Glutamatergic neuron (in vitro differentiated cells): ENCODE measurements around the gene NXF1. TPM values are rescaled to one million over a fixed set of nuclear protein-coding genes. Genes with fewer than 3 reads are reported as not detected.

ENCODE experiments used
- DNase-seq: peaks from one replicate; pipeline ENCODE4 v3.0.0; 2022
- H3K27ac Mint-ChIP-seq: one replicate; pipeline ENCODE4 v1.8.0; 2020; ENCODE audit warnings: mild to moderate bottlenecking, mixed read lengths, inconsistent platforms; ENCODE audit not compliant: unreplicated experiment
- H3K27me3 Mint-ChIP-seq: one replicate; pipeline ENCODE4 v1.8.0; 2020; ENCODE audit warnings: mild to moderate bottlenecking, moderate library complexity, mixed read lengths, inconsistent platforms; ENCODE audit not compliant: unreplicated experiment
- H3K36me3 Mint-ChIP-seq: one replicate; pipeline ENCODE4 v1.8.0; 2020; ENCODE audit warnings: mild to moderate bottlenecking, mixed read lengths, inconsistent platforms; ENCODE audit not compliant: unreplicated experiment
- H3K4me1 Mint-ChIP-seq: one replicate; pipeline ENCODE4 v1.8.0; 2020; ENCODE audit warnings: mild to moderate bottlenecking, low read depth, mixed read lengths, inconsistent platforms; ENCODE audit not compliant: unreplicated experiment
- H3K4me3 Mint-ChIP-seq: one replicate; pipeline ENCODE4 v1.8.0; 2020; ENCODE audit warnings: mild to moderate bottlenecking, mixed read lengths, inconsistent platforms; ENCODE audit not compliant: unreplicated experiment
- H3K9me3 Mint-ChIP-seq: one replicate; pipeline ENCODE4 v1.8.0; 2020; ENCODE audit warnings: mild to moderate bottlenecking, moderate library complexity, mixed read lengths, inconsistent platforms; ENCODE audit not compliant: unreplicated experiment
- long read RNA-seq: library from polyadenylated mRNA; unstranded; transcript quantifications from one replicate; pipeline ENCODE4 v2.0.0, GENCODE V29; 2020; ENCODE audit not compliant: unreplicated experiment
- total RNA-seq: library from RNA; stranded (reverse); fragmentation: NEBNext Ultra II Directional; extraction: Animal tissue kit (Norgen Biotek cat#: 25700); gene quantifications from one replicate; pipeline ENCODE4 v1.2.1, GENCODE V29; 2021; ENCODE audit not compliant: unreplicated experiment
- TF ChIP-seq, protein P1 (sequence below): fragments of 200-600 bp; sonication (generic); IDR thresholded peaks from one replicate; pipeline ENCODE4 v1.5.0; 2021; ENCODE audit not compliant: partially characterized antibody, unreplicated experiment

The NXF1 gene
- 104 TPM for total RNA-seq
- long read RNA-seq, transcript NXF1-201 (21 exons, 2,346 nt) = major isoform, 26 of 33 reads
- long read RNA-seq, partial matches to known transcripts = 2 of 33 reads
- long read RNA-seq, other reads (novel, unspliced or antisense) = 3 of 33 reads

DNA sequence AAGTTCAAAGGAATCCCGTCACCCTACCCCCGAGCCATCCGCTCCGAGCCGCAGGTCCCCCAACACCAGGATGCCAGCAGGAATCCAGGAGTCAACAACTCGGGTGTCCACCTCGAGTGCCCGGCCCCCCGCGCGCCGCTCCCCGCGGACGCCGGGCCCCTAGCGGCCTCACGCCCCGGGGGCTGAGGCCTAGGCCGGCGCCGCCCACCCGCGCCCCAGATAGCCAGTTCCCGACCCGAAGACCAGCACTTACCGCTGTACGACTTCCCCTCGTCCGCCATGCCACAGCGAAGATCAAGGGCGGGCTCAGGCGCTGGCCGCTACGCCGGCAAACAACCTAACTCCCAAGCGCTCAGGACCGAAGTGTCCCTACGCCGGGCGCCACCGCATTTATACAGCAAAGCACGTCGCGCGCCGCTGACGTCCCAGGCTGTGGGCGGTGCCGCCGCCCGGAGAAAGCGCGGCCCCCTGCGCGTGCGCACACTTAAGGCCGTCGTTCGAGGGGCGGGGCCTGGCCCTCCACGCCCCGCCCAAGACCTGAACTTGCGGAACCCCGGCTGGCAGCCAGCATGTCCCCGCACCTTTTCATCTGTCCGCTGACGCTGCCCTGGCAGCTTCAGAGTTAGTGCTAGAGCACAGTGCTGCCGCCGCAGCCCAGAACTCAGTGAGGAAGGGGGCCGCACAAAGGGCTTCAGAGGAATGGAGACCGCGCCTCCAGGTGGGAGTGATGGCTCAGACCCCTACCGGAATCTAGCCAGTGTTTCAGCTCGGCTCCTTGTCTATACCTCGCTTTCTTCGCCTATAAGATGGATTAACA is at the start of gene NXF1:
Gene NXF1, minus strand, starts transcription at position 365 of the 817 bp plus-strand sequence. Its CDS starts 84 bp downstream, at position 281.
- TF ChIP-seq, protein P1, sequence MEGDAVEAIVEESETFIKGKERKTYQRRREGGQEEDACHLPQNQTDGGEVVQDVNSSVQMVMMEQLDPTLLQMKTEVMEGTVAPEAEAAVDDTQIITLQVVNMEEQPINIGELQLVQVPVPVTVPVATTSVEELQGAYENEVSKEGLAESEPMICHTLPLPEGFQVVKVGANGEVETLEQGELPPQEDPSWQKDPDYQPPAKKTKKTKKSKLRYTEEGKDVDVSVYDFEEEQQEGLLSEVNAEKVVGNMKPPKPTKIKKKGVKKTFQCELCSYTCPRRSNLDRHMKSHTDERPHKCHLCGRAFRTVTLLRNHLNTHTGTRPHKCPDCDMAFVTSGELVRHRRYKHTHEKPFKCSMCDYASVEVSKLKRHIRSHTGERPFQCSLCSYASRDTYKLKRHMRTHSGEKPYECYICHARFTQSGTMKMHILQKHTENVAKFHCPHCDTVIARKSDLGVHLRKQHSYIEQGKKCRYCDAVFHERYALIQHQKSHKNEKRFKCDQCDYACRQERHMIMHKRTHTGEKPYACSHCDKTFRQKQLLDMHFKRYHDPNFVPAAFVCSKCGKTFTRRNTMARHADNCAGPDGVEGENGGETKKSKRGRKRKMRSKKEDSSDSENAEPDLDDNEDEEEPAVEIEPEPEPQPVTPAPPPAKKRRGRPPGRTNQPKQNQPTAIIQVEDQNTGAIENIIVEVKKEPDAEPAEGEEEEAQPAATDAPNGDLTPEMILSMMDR = no peak
- Mint-ChIP-seq H3K9me3 (peaks cover 11% of the 10 kb centered on the region), H3K27ac (peak within 1 kb of the TSS; percentile 97), H3K36me3 (no peaks in the 10 kb centered on the region), H3K4me1 (peaks cover 14% of the 10 kb centered on the region), H3K27me3 (peaks cover 7% of the 10 kb centered on the region), H3K4me3 (peak within 1 kb of the TSS; percentile 99)
- peak; percentile 96 for DNase-seq

DNA sequence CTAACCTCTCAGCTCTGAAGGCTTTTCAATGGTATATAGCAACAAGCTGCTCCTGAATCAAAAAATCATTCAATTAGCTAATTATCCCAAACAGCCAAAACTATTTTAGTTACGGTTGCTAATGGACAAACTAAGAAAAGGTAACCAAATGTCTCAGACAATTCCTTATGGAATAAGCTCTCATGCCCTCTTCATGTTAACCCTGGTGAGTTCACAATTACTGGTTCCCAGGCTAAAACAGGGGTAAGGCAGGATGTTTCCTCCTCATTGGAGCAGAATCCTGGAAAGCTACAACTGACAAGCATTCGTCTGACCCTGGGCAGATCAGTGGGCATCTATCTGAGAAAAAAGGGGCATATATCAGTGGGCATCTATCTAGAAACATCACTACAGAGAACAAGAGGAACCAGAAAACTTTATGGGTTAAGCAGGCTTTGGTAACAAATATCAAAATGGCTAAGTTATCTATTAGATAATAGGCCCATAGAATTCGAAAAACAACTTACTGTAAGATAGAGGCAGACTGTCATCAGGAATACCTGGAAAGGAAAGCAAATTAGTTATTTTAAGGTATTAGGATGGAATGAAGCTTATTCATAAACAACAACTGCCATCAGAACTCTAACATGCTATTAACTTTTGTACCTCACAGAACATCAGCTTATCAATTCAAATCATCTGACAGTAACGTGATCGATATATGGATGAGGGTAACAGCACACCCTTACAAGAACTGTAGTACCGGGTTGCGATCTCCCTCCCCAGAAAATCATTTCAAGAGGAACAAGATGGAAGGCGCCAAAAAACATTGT is 49.0 kb upstream of the NXF1 start:
- peaks cover 16% of the 10 kb centered on the region for H3K27me3 Mint-ChIP-seq
- H3K9me3 Mint-ChIP-seq = peaks cover 19% of the 10 kb centered on the region
- DNase-seq = no peak
- peaks cover 24% of the 10 kb centered on the region for H3K4me1 Mint-ChIP-seq
- H3K36me3 Mint-ChIP-seq = peaks cover 3% of the 10 kb centered on the region
- peak overlapping the region; percentile 99 for H3K27ac Mint-ChIP-seq
- peak overlapping the region; percentile 94 for H3K4me3 Mint-ChIP-seq
- TF ChIP-seq, protein P1 = no peak

DNA sequence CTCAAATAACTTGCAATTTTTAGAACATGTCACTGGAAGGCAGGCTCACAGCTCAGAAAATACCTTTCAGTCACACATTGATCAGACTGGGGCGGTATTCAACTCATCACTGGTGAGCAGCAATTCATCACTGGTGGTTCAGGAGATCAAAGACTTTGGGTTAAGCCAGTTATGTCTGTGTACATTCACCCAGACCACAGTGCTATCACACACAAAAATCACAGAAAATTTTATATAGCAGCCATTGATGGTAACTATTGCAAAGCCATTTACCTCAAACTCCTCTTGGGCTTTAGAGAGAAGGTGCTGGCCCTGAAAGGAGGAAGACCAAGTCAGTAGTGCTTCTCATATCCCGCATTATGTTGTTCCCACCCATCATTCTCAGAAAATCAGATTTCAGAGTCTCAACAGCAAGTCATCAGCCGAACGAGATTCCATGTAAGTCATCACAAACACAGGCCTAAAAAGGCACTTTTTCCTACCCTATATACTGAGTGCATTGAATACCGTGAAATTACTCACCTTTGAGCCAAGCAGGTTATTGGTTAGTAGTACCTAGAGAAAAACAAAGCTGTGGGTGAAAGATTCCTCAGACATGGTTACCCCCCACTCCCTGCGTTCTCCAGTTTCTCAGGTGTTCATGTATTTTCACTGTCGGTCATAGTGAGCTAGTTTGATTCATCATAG is 48.2 kb upstream of the NXF1 start:
- Mint-ChIP-seq H3K27me3 (peaks cover 16% of the 10 kb centered on the region), H3K36me3 (peaks cover 3% of the 10 kb centered on the region), H3K4me1 (peaks cover 20% of the 10 kb centered on the region), H3K9me3 (peaks cover 19% of the 10 kb centered on the region), H3K27ac (peak overlapping the region; percentile 99), H3K4me3 (peak overlapping the region; percentile 94)
- TF ChIP-seq, protein P1 = no peak
- no peak for DNase-seq

DNA sequence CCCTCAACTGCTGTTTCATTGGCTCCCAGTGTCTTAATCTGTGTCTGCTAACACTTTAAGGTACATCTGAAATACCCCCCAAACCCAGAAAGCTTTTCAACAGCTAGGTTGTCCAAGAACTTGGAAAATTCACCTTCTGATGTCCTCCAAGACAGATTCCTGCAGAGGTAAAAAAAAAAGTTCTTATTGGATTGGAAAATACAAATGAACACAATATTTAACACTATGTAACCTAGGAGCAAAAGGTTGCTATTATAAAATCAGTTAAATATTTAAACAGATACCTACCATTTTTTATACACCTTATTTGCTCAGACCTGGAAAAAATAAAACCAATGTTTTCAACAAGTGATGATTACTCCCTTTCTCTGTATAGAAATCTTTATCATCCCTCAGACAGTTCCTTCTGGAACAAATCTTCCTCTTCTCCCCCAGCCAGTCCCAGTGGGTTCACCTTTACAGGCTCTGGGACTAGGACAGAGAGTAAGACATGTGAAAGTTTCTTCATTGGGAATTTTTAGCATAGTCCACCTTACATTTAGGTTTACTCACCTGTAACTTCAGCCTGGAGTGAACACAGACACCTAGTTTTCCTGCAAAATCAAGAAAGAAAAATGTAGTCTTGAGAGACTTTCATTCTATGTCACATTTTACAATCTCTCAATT is 47.4 kb upstream of the NXF1 start:
- Mint-ChIP-seq H3K4me3 (peak overlapping the region; percentile 28), H3K9me3 (peaks cover 17% of the 10 kb centered on the region), H3K4me1 (peaks cover 12% of the 10 kb centered on the region), H3K27me3 (peaks cover 14% of the 10 kb centered on the region), H3K27ac (no peak overlapping the region), H3K36me3 (peaks cover 3% of the 10 kb centered on the region)
- no peak for DNase-seq
- TF ChIP-seq, protein P1 = no peak
